Astrocyte (in vitro differentiated cells and primary cell): Measurements from ENCODE around the gene DROSHA. TPM values are rescaled to one million over a fixed set of nuclear protein-coding genes. Genes with fewer than 3 reads are reported as not detected.

ENCODE experiments used
- DNase-seq: peaks from one replicate; pipeline ENCODE4 v3.0.0-alpha.2; 2010; ENCODE audit warnings: low read depth
- FAIRE-seq: peaks from 2 replicates; lab custom pipeline; 2011; peaks lifted over from hg19 to GRCh38; lab: Jason Lieb, UNC
- H2AFZ ChIP-seq: 2 replicates; pipeline ENCODE4 v1.6.0; 2012; ENCODE audit warnings: low read depth, low read length, inconsistent platforms
- H3K27ac ChIP-seq: 2 replicates; pipeline ENCODE4 v1.5.1; 2011; ENCODE audit warnings: low read depth, low read length, inconsistent platforms
- H3K27me3 ChIP-seq: 2 replicates; pipeline ENCODE4 v1.6.0; 2011; ENCODE audit warnings: low read length, inconsistent platforms; ENCODE audit not compliant: insufficient read depth
- H3K36me3 ChIP-seq: 2 replicates; pipeline ENCODE4 v1.5.1; 2011; ENCODE audit warnings: low read length, inconsistent platforms; ENCODE audit not compliant: insufficient read depth
- H3K4me1 ChIP-seq: 2 replicates; pipeline ENCODE4 v1.5.1; 2011; ENCODE audit warnings: low read length, inconsistent platforms; ENCODE audit not compliant: insufficient read depth
- H3K4me2 ChIP-seq: 2 replicates; pipeline ENCODE4 v1.6.0; 2012; ENCODE audit warnings: low read length, inconsistent platforms
- H3K4me3 ChIP-seq: 2 replicates; pipeline ENCODE4 v1.5.1; 2011; ENCODE audit warnings: low read depth, mild to moderate bottlenecking, low read length, inconsistent platforms; ENCODE audit not compliant: insufficient read depth
- H3K79me2 ChIP-seq: 2 replicates; pipeline ENCODE4 v1.6.0; 2012; ENCODE audit warnings: mild to moderate bottlenecking, low read length, inconsistent platforms; ENCODE audit not compliant: insufficient read depth
- H3K9ac ChIP-seq: 2 replicates; pipeline ENCODE4 v1.6.0; 2012; ENCODE audit warnings: mild to moderate bottlenecking, low read length, inconsistent platforms
- H3K9me3 ChIP-seq: 2 replicates; pipeline ENCODE4 v1.5.1; 2012; ENCODE audit warnings: low read depth, mild to moderate bottlenecking, low read length, inconsistent platforms; ENCODE audit not compliant: insufficient read depth
- H4K20me1 ChIP-seq: 2 replicates; pipeline ENCODE4 v1.6.0; 2012; ENCODE audit warnings: low read length, inconsistent platforms; ENCODE audit not compliant: insufficient read depth
- H3K27ac Mint-ChIP-seq: one replicate; pipeline ENCODE4 v1.8.0; 2021; ENCODE audit warnings: mild to moderate bottlenecking, mixed read lengths; ENCODE audit not compliant: unreplicated experiment
- H3K27me3 Mint-ChIP-seq: one replicate; pipeline ENCODE4 v1.8.0; 2021; ENCODE audit warnings: low read depth, mixed read lengths; ENCODE audit not compliant: unreplicated experiment
- H3K36me3 Mint-ChIP-seq: one replicate; pipeline ENCODE4 v1.8.0; 2021; ENCODE audit warnings: low read depth, mixed read lengths; ENCODE audit not compliant: unreplicated experiment
- H3K4me1 Mint-ChIP-seq: one replicate; pipeline ENCODE4 v1.8.0; 2021; ENCODE audit warnings: low read depth, mixed read lengths; ENCODE audit not compliant: unreplicated experiment
- H3K4me3 Mint-ChIP-seq: one replicate; pipeline ENCODE4 v1.8.0; 2021; ENCODE audit warnings: mild to moderate bottlenecking, moderate library complexity, mixed read lengths; ENCODE audit not compliant: unreplicated experiment
- H3K9me3 Mint-ChIP-seq: one replicate; pipeline ENCODE4 v1.8.0; 2021; ENCODE audit warnings: mild to moderate bottlenecking, mixed read lengths; ENCODE audit not compliant: unreplicated experiment
- EZH2 ChIP-seq: IDR thresholded peaks from 2 replicates; pipeline ENCODE4 v1.6.1; 2012; ENCODE audit warnings: mild to moderate bottlenecking, low read length, inconsistent platforms; ENCODE audit not compliant: insufficient read depth
- total RNA-seq: library from RNA; stranded (reverse); gene quantifications from 2 replicates; pipeline ENCODE4 v1.2.1, GENCODE V29; 2021
- TF ChIP-seq, protein P1 (sequence below): IDR thresholded peaks from 2 replicates; pipeline ENCODE4 v1.5.1; 2011; ENCODE audit warnings: low read depth, mild to moderate bottlenecking, inconsistent platforms, low read length, moderate library complexity; ENCODE audit not compliant: insufficient read depth

The DROSHA gene
- total RNA-seq, 1 donor from 2014 or later = 50.6 TPM

DNA sequence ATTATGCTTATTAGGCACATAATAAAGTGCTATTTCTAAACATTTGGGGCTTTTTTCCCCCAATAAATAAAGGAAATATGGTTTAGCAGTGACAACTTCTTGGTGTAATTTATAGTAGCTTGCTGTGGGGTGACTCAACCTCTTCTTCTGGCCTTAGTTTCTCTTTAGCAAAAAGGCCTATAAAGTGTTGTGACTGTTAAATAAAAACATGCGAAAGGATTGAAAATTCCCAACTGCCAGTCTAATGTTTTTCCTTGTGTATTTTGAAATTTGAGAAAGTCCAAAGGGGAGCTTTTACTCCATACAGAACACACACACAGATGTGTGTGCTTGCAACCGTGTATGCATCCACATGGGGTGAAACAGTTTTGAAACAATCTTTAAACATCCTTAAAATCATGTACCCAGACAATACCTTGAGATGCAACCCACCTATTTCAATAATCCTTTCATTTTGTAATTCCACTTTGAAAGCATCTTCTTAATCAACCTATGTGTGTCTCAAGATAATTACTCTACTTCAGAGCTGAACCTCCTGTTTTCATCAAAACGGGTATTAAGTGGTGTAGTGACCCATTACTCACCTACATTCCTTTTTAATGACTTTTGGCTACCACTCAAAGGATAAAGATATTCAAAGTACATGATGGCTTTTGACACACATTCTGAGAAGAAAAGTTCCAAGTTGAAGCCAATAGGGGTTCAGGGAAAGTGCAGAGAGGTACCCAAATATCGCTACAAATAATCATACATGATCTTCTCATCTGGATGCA, 123.8 kb downstream of the DROSHA start:
- H3K4me1 ChIP-seq = peaks cover 11% of the 10 kb centered on the region
- FAIRE-seq = peak; percentile 20
- Mint-ChIP-seq H3K27me3 (no peaks in the 10 kb centered on the region), H3K27ac (peak overlapping the region; percentile 82), H3K4me3 (no peak overlapping the region), H3K4me1 (peaks cover 24% of the 10 kb centered on the region), H3K36me3 (peaks cover 7% of the 10 kb centered on the region), H3K9me3 (no peaks in the 10 kb centered on the region)
- TF ChIP-seq EZH2 = no peak
- TF ChIP-seq, protein P1, sequence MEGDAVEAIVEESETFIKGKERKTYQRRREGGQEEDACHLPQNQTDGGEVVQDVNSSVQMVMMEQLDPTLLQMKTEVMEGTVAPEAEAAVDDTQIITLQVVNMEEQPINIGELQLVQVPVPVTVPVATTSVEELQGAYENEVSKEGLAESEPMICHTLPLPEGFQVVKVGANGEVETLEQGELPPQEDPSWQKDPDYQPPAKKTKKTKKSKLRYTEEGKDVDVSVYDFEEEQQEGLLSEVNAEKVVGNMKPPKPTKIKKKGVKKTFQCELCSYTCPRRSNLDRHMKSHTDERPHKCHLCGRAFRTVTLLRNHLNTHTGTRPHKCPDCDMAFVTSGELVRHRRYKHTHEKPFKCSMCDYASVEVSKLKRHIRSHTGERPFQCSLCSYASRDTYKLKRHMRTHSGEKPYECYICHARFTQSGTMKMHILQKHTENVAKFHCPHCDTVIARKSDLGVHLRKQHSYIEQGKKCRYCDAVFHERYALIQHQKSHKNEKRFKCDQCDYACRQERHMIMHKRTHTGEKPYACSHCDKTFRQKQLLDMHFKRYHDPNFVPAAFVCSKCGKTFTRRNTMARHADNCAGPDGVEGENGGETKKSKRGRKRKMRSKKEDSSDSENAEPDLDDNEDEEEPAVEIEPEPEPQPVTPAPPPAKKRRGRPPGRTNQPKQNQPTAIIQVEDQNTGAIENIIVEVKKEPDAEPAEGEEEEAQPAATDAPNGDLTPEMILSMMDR = no peak
- no peak overlapping the region for H3K9ac ChIP-seq
- no peaks in the 10 kb centered on the region for H3K9me3 ChIP-seq
- peak; percentile 38 for DNase-seq
- H3K4me3 ChIP-seq = no peak overlapping the region
- no peak overlapping the region for H2AFZ ChIP-seq
- H4K20me1 ChIP-seq = no peaks in the 10 kb centered on the region
- peak overlapping the region; percentile 32 for H3K27ac ChIP-seq
- no peaks in the 10 kb centered on the region for H3K27me3 ChIP-seq
- peak overlapping the region; percentile 21 for H3K4me2 ChIP-seq
- H3K36me3 ChIP-seq = peaks cover 5% of the 10 kb centered on the region
- H3K79me2 ChIP-seq = no peaks in the 10 kb centered on the region

DNA sequence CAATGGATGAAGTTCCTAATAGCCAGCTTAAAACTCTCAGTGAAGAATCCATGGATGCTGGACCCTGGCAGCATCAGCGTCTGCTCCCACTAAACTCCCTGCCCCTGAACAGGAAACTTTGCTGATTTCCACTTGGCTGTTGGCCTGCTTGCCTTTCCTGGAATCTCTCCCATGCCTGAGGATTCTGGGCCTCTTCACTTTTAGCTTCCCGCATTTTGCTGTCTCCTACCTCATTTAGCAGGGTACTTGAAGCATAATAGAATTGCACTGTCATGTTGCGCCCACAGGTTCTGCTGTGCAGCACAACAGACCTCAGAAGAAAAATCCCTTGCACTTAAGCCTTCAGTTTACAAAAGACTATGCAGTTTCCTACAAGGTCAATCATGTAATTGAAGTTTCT, 127.6 kb downstream of the DROSHA start:
- DNase-seq (peak; percentile 8), FAIRE-seq (no peak)
- H3K79me2 ChIP-seq = no peaks in the 10 kb centered on the region
- H3K27ac ChIP-seq = no peak overlapping the region
- H4K20me1 ChIP-seq = no peaks in the 10 kb centered on the region
- no peak overlapping the region for H2AFZ ChIP-seq
- TF ChIP-seq, protein P1 = no peak
- no peak for TF ChIP-seq EZH2
- H3K27me3 ChIP-seq = no peaks in the 10 kb centered on the region
- no peak overlapping the region for H3K4me2 ChIP-seq
- Mint-ChIP-seq H3K36me3 (peaks cover 8% of the 10 kb centered on the region), H3K9me3 (no peaks in the 10 kb centered on the region), H3K4me3 (no peak overlapping the region), H3K4me1 (peaks cover 18% of the 10 kb centered on the region), H3K27me3 (no peaks in the 10 kb centered on the region), H3K27ac (no peak overlapping the region)
- no peak overlapping the region for H3K4me3 ChIP-seq
- peaks cover 13% of the 10 kb centered on the region for H3K36me3 ChIP-seq
- H3K9me3 ChIP-seq = no peaks in the 10 kb centered on the region
- H3K4me1 ChIP-seq = peaks cover 11% of the 10 kb centered on the region
- no peak overlapping the region for H3K9ac ChIP-seq

DNA sequence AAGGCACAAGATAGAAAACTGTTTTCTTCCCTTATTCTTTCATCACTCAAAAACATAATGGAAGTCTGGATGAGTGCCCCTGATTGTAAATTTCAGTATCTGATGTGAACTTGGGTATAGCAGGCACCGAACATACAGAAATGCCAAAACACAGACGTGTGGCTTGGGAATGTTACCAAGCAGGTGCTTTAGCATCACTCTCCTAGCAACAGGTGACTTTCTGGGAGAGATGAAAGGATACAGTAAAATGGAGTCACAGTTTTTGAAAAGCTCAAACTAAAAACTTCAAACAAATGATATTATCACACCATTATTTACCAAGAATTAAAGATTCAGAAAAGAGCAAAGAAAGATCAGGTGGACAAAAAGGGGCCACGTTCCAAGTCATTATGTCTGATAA, 130.2 kb downstream of the DROSHA start:
- TF ChIP-seq, protein P1 = no peak
- TF ChIP-seq EZH2 = no peak
- peaks cover 13% of the 10 kb centered on the region for H3K36me3 ChIP-seq
- Mint-ChIP-seq H3K4me3 (no peak overlapping the region), H3K9me3 (no peaks in the 10 kb centered on the region), H3K36me3 (peaks cover 6% of the 10 kb centered on the region), H3K4me1 (no peaks in the 10 kb centered on the region), H3K27me3 (no peaks in the 10 kb centered on the region), H3K27ac (no peak overlapping the region)
- no peaks in the 10 kb centered on the region for H4K20me1 ChIP-seq
- no peak overlapping the region for H3K27ac ChIP-seq
- no peak overlapping the region for H3K4me3 ChIP-seq
- no peaks in the 10 kb centered on the region for H3K4me1 ChIP-seq
- DNase-seq = no peak
- H3K4me2 ChIP-seq = no peak overlapping the region
- H3K79me2 ChIP-seq = no peaks in the 10 kb centered on the region
- no peak for FAIRE-seq
- no peak overlapping the region for H2AFZ ChIP-seq
- H3K27me3 ChIP-seq = no peaks in the 10 kb centered on the region
- H3K9me3 ChIP-seq = no peaks in the 10 kb centered on the region
- H3K9ac ChIP-seq = no peak overlapping the region
